Osteocyte (in vitro differentiated cells): Measurements from ENCODE around the gene PLXNA2. TPM values are rescaled to one million over a fixed set of nuclear protein-coding genes. Genes with fewer than 3 reads are reported as not detected.

Experiments used
- DNase-seq: peaks from one replicate; pipeline ENCODE4 v3.0.0; 2021; ENCODE audit warnings: mixed read lengths; ENCODE audit not compliant: unreplicated experiment; ENCODE audit errors: extremely low spot score
- H3K27ac Mint-ChIP-seq: one replicate; pipeline ENCODE4 v1.8.0; 2021; ENCODE audit warnings: mild to moderate bottlenecking, mixed read lengths; ENCODE audit not compliant: unreplicated experiment
- H3K27me3 Mint-ChIP-seq: one replicate; pipeline ENCODE4 v1.8.0; 2021; ENCODE audit warnings: mixed read lengths; ENCODE audit not compliant: unreplicated experiment
- H3K36me3 Mint-ChIP-seq: one replicate; pipeline ENCODE4 v1.8.0; 2021; ENCODE audit warnings: mixed read lengths; ENCODE audit not compliant: unreplicated experiment
- H3K4me1 Mint-ChIP-seq: one replicate; pipeline ENCODE4 v1.8.0; 2021; ENCODE audit warnings: mixed read lengths; ENCODE audit not compliant: unreplicated experiment
- H3K4me3 Mint-ChIP-seq: one replicate; pipeline ENCODE4 v1.8.0; 2021; ENCODE audit warnings: mild to moderate bottlenecking, moderate library complexity, mixed read lengths; ENCODE audit not compliant: unreplicated experiment
- H3K9me3 Mint-ChIP-seq: one replicate; pipeline ENCODE4 v1.8.0; 2021; ENCODE audit warnings: mixed read lengths; ENCODE audit not compliant: unreplicated experiment
- CTCF ChIP-seq: fragments of 200-600 bp; sonication (generic); IDR thresholded peaks from 2 replicates; pipeline ENCODE4 v1.5.0; 2021; ENCODE audit warnings: antibody characterized with exemption, mild to moderate bottlenecking, moderate library complexity
- total RNA-seq: library from RNA; stranded (reverse); gene quantifications from 2 replicates; pipeline ENCODE4 v1.2.1, GENCODE V29; 2021

Gene PLXNA2
- total RNA-seq, 1 donor from 2014 or later, result 19.5 TPM

DNA sequence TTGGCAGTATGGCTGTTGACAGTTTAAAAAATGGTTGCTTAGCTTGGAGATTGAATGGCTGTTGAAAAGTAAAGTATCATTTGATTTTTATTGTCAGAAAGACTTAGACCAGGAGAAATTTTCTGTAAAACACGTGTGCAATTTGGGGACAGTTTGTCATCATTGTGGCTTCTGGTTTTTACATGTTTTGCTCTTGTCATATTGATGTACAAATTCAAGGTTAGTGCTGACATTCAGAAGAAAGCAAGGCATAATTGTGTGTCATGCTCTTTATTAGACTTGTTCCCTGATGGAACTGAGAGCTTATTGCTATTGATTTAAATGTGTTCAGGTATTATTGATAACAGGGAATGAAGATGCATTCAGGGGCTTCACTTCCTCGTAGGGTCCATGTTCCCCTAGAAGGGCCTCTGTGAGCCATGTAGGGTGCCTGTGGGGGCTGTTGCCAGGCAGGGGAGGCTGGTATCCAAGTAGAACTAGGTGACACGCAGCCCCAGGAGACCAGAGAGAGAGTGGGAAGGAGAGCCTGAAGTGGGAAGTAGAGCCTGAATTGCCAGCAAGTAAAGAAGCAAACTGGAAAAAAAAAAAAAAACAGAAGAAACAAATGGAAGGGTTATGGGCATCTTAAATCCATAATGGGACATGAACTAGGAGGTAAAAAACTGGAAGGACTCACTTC lies 32.7 kb upstream of the PLXNA2 start:
- Mint-ChIP-seq H3K36me3 (no peaks in the 10 kb centered on the region), H3K27me3 (peaks cover 66% of the 10 kb centered on the region), H3K9me3 (no peaks in the 10 kb centered on the region), H3K4me1 (peaks cover 11% of the 10 kb centered on the region), H3K27ac (no peak overlapping the region), H3K4me3 (no peak overlapping the region)
- no peak for TF ChIP-seq CTCF
- no peak for DNase-seq

DNA sequence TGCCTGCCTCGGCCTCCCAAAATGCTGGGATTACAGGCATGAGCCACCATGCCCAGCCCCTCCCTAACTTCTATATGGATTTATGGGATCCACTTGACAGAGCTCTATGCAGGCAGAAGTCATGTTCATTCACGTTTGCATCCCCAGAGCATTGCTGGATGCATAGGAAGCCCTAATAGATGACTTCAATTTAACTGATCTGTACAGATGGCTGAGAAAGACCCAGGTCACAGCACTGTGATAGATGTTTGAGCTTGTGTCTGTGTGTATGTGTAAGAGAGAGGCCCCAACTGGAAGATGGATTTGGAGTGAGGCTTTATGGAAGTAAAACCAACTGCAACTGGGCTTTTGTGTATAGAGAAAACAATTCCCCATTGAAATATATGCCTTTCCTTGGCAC lies 30.9 kb upstream of the PLXNA2 start:
- no peak for DNase-seq
- Mint-ChIP-seq H3K4me1 (peaks cover 11% of the 10 kb centered on the region), H3K4me3 (no peak overlapping the region), H3K9me3 (no peaks in the 10 kb centered on the region), H3K27ac (no peak overlapping the region), H3K27me3 (peaks cover 66% of the 10 kb centered on the region), H3K36me3 (no peaks in the 10 kb centered on the region)
- TF ChIP-seq CTCF, result no peak

DNA sequence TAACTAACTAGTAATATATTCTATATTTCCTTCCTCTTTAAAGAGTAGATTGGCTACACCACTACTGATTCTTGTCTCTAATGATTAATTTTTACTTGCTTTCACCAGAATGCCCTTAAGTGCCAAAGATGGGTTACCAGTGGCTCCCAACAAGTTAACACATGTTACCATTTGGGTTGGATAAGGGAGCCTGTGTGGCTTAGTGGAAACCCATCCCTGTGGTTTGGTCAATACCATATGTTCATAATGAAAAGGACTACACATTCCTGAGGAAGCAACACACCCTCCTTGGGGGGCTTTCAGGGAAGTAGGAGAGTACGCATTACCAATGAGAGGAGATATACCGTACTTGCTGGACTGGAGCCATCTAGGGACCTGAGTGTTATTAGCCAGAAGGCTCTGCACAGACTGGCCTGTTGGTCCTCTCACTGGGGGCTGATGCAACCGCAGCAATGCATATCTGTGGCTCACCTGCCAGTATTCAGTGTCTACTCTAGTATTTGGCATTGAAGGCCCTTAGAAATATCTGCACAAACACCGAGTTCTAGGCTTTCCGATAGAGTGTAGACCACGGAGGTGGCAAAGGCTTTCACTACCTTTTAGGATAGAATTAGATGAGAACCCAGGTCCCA lies 29.3 kb upstream of the PLXNA2 start:
- no peaks in the 10 kb centered on the region for H3K9me3 Mint-ChIP-seq
- H3K36me3 Mint-ChIP-seq, result no peaks in the 10 kb centered on the region
- no peak for DNase-seq
- TF ChIP-seq CTCF, result no peak
- peaks cover 4% of the 10 kb centered on the region for H3K4me1 Mint-ChIP-seq
- no peak overlapping the region for H3K27ac Mint-ChIP-seq
- no peak overlapping the region for H3K4me3 Mint-ChIP-seq
- H3K27me3 Mint-ChIP-seq, result peaks cover 77% of the 10 kb centered on the region

DNA sequence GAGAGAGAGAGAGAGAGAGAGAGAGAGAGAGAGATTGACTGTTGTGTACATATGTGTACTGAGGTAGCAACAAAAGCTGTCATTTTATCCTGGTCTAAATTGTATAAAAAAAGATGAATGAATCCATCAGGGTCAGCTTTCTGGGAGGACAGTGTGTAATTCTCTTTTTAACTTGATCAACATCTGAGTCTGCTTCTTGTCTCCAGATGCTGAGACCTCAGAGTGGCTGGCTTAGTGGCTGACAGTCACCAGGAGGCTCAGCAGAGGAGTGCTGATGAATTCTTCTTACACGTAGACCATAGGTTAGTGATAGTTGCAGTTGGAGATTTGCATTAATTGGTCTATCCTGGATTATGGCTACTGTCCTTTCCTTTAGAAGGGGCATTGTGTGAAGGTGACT lies 28.5 kb upstream of the PLXNA2 start:
- H3K27me3 Mint-ChIP-seq, result peaks cover 82% of the 10 kb centered on the region
- no peak for DNase-seq

More for the DNA sequence above, 28.5 kb upstream of the PLXNA2 start:
- no peak for TF ChIP-seq CTCF
- H3K4me1 Mint-ChIP-seq, result no peaks in the 10 kb centered on the region
- no peak overlapping the region for H3K27ac Mint-ChIP-seq
- no peak overlapping the region for H3K4me3 Mint-ChIP-seq
- H3K9me3 Mint-ChIP-seq, result no peaks in the 10 kb centered on the region
- no peaks in the 10 kb centered on the region for H3K36me3 Mint-ChIP-seq
